GM12878 (cell line): ENCODE results near the gene AIFM1. TPM values are rescaled to one million over a fixed set of nuclear protein-coding genes. Genes with fewer than 3 reads are reported as not detected.

Source experiments
- ATF3 ChIP-seq: IDR thresholded peaks from 2 replicates; pipeline ENCODE4 v1.6.1; 2011; ENCODE audit warnings: low read depth, mild to moderate bottlenecking, low read length, moderate library complexity, borderline replicate concordance; ENCODE audit errors: extremely low read depth
- BACH1 ChIP-seq: fragments of 450-650 bp; IDR thresholded peaks from 2 replicates; pipeline ENCODE4 v1.6.1; 2017; ENCODE audit warnings: mild to moderate bottlenecking, borderline replicate concordance
- CTCF ChIP-seq, 3 experiments: IDR thresholded peaks in 2 of 3; conservative IDR thresholded peaks in 1 of 3; 2 replicates each; pipeline ENCODE4 v1.5.1; 2011; ENCODE audit warnings: low read depth in 3 of 3, low read length in 3 of 3, mild to moderate bottlenecking in 3 of 3, control low read depth in 2 of 3, moderate library complexity in 2 of 3, inconsistent platforms in 1 of 3, mixed read lengths in 1 of 3; ENCODE audit not compliant: control insufficient read depth in 2 of 3, insufficient read depth in 1 of 3; ENCODE audit errors: extremely low read depth in 1 of 3
- E2F4 ChIP-seq: IDR thresholded peaks from 2 replicates; pipeline ENCODE4 v1.6.1; 2012; ENCODE audit warnings: low read depth, low read length, improper control_type of control experiment
- EED ChIP-seq: sonication (generic); IDR thresholded peaks from 2 replicates; pipeline ENCODE4 v1.6.1; 2016; ENCODE audit warnings: antibody characterized with exemption, low read depth
- JUND ChIP-seq: IDR thresholded peaks from 2 replicates; pipeline ENCODE4 v1.6.1; 2012; ENCODE audit warnings: low read depth, mild to moderate bottlenecking, low read length, improper control_type of control experiment, moderate library complexity
- MEF2A ChIP-seq: IDR thresholded peaks from 2 replicates; pipeline ENCODE4 v1.6.1; 2011; ENCODE audit warnings: low read depth, mild to moderate bottlenecking, low read length, moderate library complexity; ENCODE audit not compliant: insufficient read depth
- MEF2B ChIP-seq: fragments of 450-650 bp; IDR thresholded peaks from 2 replicates; pipeline ENCODE4 v1.6.1; 2018; ENCODE audit warnings: mild to moderate bottlenecking, moderate library complexity; ENCODE audit not compliant: partially characterized antibody, poor library complexity, severe bottlenecking
- MYB ChIP-seq: fragments of 150-350 bp; IDR thresholded peaks from 2 replicates; pipeline ENCODE4 v1.6.1; 2014; ENCODE audit warnings: mild to moderate bottlenecking, low read depth, low read length, borderline replicate concordance
- MYC ChIP-seq: IDR thresholded peaks from 2 replicates; pipeline ENCODE4 v1.6.1; 2011; ENCODE audit warnings: mild to moderate bottlenecking, low read length, moderate library complexity, inconsistent platforms; ENCODE audit not compliant: insufficient read depth, insufficient replicate concordance, insufficient read length, severe bottlenecking
- NFYB ChIP-seq: IDR thresholded peaks from 2 replicates; pipeline ENCODE4 v1.6.1; 2011; ENCODE audit warnings: low read depth, mild to moderate bottlenecking, low read length, improper control_type of control experiment, moderate library complexity; ENCODE audit not compliant: insufficient read depth
- NKRF ChIP-seq: fragments of 450-650 bp; conservative IDR thresholded peaks from 2 replicates; pipeline ENCODE4 v1.6.1; 2017; ENCODE audit warnings: mild to moderate bottlenecking, moderate library complexity
- PML ChIP-seq: IDR thresholded peaks from 2 replicates; pipeline ENCODE4 v1.6.1; 2012; ENCODE audit warnings: low read length, inconsistent platforms
- RAD51 ChIP-seq: fragments of 450-650 bp; IDR thresholded peaks from 2 replicates; pipeline ENCODE4 v1.6.1; 2016; ENCODE audit warnings: moderate library complexity, mild to moderate bottlenecking, inconsistent platforms
- SP1 ChIP-seq: IDR thresholded peaks from one replicate; pipeline ENCODE4 v1.6.1; 2011; ENCODE audit warnings: low read depth, low read length
- SREBF2 ChIP-seq: IDR thresholded peaks from 2 replicates; pipeline ENCODE4 v1.6.1; 2012; ENCODE audit warnings: mild to moderate bottlenecking, low read length
- SUPT20H ChIP-seq: IDR thresholded peaks from 2 replicates; pipeline ENCODE4 v1.6.1; 2011; ENCODE audit warnings: low read depth, mild to moderate bottlenecking, low read length, moderate library complexity, borderline replicate concordance; ENCODE audit not compliant: control insufficient read depth
- TARDBP ChIP-seq: IDR thresholded peaks from 2 replicates; pipeline ENCODE4 v1.6.1; 2016; ENCODE audit warnings: borderline replicate concordance
- ZNF592 ChIP-seq: fragments of 450-650 bp; IDR thresholded peaks from 2 replicates; pipeline ENCODE4 v1.6.1; 2017; ENCODE audit warnings: mild to moderate bottlenecking, moderate library complexity
- ZNF622 ChIP-seq: fragments of 450-650 bp; IDR thresholded peaks from 2 replicates; pipeline ENCODE4 v1.6.1; 2017; ENCODE audit warnings: mild to moderate bottlenecking, inconsistent platforms
- ZSCAN29 ChIP-seq: fragments of 450-650 bp; IDR thresholded peaks from 2 replicates; pipeline ENCODE4 v1.6.1; 2017; ENCODE audit warnings: mild to moderate bottlenecking, moderate library complexity
- polyA plus RNA-seq, 11 experiments: library from polyadenylated mRNA; depleted of rRNA in 4 of 11; unstranded in 6 of 11; stranded (reverse) in 5 of 11; fragments of >200 nt; fragmentation: Nextera tagmentation in 4 of 11; fragmentation: Illumina TruSeq in 1 of 11; extraction: Ambion mirVana in 4 of 11; extraction: Trizol in 1 of 11; gene quantifications; 1 replicate in 1 of 11; 2 replicates in 10 of 11; pipeline versions ENCODE4 v1.2.1 to v1.2.3, GENCODE V29; 2011 to 2016; ENCODE audit warnings: inconsistent platforms in 2 of 11, missing spikeins in 2 of 11, low read depth in 1 of 11
- total RNA-seq, 4 experiments: library from RNA; depleted of rRNA in 3 of 4; stranded (reverse); fragments of >200 nt in 3 of 4; fragmentation: Illumina TruSeq in 1 of 4; extraction: Trizol in 1 of 4; gene quantifications; 2 replicates each; pipeline versions ENCODE4 v1.2.1 to v1.2.3, GENCODE V29; 2013 to 2021

The AIFM1 gene
- total and polyA plus RNA-seq, 10 of the 15 experiments (the other 5 are each of a cell fraction or from before 2014, with no cell fraction given): 44.2 to 121 (median 80.0) TPM

GRCh38 chrX:130084631-130085237 lies 80.9 kb downstream of the AIFM1 start (continued):
- TF ChIP-seq ZNF592 (no peak), ZNF622 (no peak), MYB (no peak), EED (peak; percentile 74), JUND (no peak), E2F4 (no peak), RAD51 (no peak), ZSCAN29 (no peak), PML (no peak), SREBF2 (no peak), CTCF (IDR thresholded peaks at IDR 0.05 in 2 of 3, conservative IDR thresholded peaks at IDR 0.05 in 1 of 3; ENCODE audit: control insufficient read depth in 2 of 3, extremely low read depth in 1 of 3, insufficient read depth in 1 of 3, low read depth in 3 of 3, low read length in 3 of 3) (no peak), ATF3 (no peak), MEF2B (no peak), MEF2A (peak; percentile 13; the same call in 1 of the 2 replicates), SP1 (peak; percentile 41), SUPT20H (no peak), BACH1 (no peak), MYC (no peak), NKRF (no peak), TARDBP (no peak), NFYB (no peak)
